ENCODE data around the gene TTC23. TPM values are rescaled to one million over a fixed set of nuclear protein-coding genes. Genes with fewer than 3 reads are reported as not detected.

Gene TTC23
- total RNA-seq, 1 donor from 2014 or later: 19.1 TPM

DNA sequence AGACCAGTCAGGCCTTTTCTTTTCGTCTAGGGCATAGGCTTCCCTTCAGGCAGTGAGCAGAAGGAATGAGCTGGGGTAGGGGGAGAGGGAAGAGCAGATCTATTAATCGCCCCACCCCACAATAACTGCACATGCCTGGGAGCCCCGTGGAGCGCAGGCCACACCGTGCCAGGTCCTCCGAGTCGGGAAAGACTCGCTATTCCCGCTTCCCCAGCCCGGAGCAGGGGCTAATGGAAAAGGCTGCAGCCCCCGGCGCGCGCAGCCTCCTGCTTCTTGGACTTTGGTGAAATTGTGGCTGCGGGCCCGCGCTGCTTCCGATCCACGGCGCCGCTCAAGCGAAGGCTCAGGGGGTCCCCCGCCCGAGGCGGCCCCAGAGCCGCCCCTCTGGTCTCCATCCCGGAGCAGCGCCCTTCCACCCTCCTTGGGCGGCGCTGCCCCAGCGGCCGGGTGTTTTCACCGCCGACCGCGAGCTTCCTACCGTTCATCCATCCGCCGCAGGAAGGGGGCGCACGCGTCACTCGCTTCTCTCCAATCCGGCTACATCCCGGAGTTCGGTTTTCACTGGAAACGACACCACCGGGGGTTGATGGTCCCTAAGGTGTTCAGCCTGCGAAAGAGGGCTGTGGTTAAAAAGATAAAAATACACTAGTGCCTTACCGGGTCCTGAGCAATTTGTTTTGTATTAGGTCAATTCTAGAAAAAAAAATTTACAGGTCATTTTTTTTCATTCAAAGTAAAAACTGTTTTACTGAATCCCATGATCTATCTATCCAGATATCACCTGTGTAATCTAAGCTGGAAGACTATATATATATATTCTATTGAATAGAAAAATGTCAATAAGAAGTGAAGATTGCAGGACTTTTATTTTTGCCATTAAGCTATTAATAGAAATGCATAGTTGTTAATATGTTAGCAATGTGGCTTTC is 148.9 kb downstream of the TTC23 start:
- peak; percentile 70 for ATAC-seq
- H3K27me3 ChIP-seq: peaks cover 41% of the 10 kb centered on the region
- intact Hi-C loops (cut with DNase I): loop anchor here (5.0 kb wide), 1 partner anchor 112 kb away; no protein-coding TSS in a partner anchor

DNA sequence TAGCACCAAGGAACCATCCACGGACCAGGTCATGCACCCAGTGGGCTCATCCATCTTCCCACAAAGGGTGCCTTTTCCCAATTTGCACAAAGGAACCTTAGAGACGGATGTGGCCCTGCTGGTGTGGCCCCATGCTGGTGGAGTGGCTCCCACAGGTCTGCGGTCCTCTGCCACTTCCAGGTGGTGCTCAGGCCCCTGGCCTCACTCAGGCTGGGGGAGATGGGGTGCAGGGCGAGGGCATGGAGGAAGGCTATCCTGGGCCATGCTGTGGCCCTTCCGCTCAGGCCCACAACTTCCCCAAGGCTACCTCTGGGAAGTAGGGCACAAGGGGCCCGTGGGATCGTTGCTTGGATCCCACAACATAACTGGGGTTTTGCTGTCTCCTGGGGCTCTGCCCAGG is 149.7 kb downstream of the TTC23 start:
- no peaks in the 10 kb centered on the region for H3K9me3 ChIP-seq
- H3K36me3 ChIP-seq: no peaks in the 10 kb centered on the region
- ATAC-seq (no peak), DNase-seq (no peak)
- intact Hi-C loops (cut with DNase I): loop anchor here (5.0 kb wide), 1 partner anchor 113 kb away; no protein-coding TSS in a partner anchor
- H3K27me3 ChIP-seq: peaks cover 41% of the 10 kb centered on the region
- no peak overlapping the region for H3K27ac ChIP-seq
- TF ChIP-seq, protein P1, sequence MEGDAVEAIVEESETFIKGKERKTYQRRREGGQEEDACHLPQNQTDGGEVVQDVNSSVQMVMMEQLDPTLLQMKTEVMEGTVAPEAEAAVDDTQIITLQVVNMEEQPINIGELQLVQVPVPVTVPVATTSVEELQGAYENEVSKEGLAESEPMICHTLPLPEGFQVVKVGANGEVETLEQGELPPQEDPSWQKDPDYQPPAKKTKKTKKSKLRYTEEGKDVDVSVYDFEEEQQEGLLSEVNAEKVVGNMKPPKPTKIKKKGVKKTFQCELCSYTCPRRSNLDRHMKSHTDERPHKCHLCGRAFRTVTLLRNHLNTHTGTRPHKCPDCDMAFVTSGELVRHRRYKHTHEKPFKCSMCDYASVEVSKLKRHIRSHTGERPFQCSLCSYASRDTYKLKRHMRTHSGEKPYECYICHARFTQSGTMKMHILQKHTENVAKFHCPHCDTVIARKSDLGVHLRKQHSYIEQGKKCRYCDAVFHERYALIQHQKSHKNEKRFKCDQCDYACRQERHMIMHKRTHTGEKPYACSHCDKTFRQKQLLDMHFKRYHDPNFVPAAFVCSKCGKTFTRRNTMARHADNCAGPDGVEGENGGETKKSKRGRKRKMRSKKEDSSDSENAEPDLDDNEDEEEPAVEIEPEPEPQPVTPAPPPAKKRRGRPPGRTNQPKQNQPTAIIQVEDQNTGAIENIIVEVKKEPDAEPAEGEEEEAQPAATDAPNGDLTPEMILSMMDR (IDR thresholded peaks at IDR 0.05): no peak
- H3K4me3 ChIP-seq: no peak overlapping the region
- H3K4me1 ChIP-seq: peaks cover 4% of the 10 kb centered on the region

More for the DNA sequence above, 148.9 kb downstream of the TTC23 start:
- DNase-seq: peak; percentile 89
- Histone ChIP-seq H3K4me3 (peak overlapping the region; percentile 21), H3K36me3 (no peaks in the 10 kb centered on the region), H3K9me3 (no peaks in the 10 kb centered on the region), H3K27ac (no peak overlapping the region), H3K4me1 (peaks cover 8% of the 10 kb centered on the region)
- TF ChIP-seq, protein P1 (IDR thresholded peaks at IDR 0.05): peak; percentile 77

DNA sequence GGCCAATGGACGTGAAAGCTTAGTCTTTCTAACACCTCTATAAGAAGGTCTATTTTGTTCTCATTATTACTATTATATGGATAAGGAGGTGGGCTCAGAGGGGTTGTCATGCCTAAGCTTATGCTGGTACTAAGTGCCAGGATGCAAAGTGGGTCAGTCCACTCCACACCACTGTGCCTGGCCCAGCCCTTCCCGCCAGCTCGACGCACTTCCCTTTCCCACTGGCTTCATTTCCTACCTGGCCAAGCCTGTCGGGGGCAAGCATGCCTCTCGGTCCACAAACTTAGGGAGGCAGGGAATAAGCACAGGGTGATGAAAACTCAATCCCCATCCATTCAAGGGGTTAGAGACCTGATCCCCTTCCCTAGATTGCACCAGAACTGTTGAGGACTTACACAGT is 150.4 kb downstream of the TTC23 start:
- intact Hi-C loops (cut with DNase I): no loop called here
- Histone ChIP-seq H3K4me3 (no peak overlapping the region), H3K27ac (no peak overlapping the region), H3K27me3 (peaks cover 41% of the 10 kb centered on the region), H3K36me3 (no peaks in the 10 kb centered on the region), H3K9me3 (no peaks in the 10 kb centered on the region), H3K4me1 (peaks cover 4% of the 10 kb centered on the region)
- TF ChIP-seq, protein P1 (IDR thresholded peaks at IDR 0.05): no peak
- DNase-seq: no peak
- ATAC-seq: no peak

DNA sequence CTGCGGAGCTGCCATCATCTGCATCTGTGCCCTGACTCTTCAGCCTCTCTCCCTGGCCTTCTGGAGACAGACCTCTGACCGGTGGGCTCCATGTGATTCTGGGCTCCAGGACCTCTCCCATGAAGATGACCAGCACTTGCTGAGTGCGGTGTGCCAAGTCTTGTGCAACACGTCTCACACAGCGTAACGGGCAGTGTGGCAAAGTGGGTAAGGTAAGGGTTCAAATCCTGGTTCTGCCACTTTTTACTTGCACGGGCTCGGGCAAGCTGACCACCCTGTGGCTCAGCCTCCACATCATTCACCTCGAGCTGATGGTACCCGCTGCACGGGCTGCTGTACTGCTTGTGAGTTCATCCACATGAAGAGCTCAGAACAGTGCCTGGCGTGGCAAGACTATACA is 151.0 kb downstream of the TTC23 start:
- DNase-seq (no peak), ATAC-seq (no peak)
- Histone ChIP-seq H3K36me3 (no peaks in the 10 kb centered on the region), H3K4me1 (peaks cover 4% of the 10 kb centered on the region), H3K27me3 (peaks cover 41% of the 10 kb centered on the region), H3K9me3 (no peaks in the 10 kb centered on the region), H3K4me3 (no peak overlapping the region), H3K27ac (no peak overlapping the region)
- intact Hi-C loops (cut with DNase I): no loop called here
- TF ChIP-seq, protein P1 (IDR thresholded peaks at IDR 0.05): no peak

DNA sequence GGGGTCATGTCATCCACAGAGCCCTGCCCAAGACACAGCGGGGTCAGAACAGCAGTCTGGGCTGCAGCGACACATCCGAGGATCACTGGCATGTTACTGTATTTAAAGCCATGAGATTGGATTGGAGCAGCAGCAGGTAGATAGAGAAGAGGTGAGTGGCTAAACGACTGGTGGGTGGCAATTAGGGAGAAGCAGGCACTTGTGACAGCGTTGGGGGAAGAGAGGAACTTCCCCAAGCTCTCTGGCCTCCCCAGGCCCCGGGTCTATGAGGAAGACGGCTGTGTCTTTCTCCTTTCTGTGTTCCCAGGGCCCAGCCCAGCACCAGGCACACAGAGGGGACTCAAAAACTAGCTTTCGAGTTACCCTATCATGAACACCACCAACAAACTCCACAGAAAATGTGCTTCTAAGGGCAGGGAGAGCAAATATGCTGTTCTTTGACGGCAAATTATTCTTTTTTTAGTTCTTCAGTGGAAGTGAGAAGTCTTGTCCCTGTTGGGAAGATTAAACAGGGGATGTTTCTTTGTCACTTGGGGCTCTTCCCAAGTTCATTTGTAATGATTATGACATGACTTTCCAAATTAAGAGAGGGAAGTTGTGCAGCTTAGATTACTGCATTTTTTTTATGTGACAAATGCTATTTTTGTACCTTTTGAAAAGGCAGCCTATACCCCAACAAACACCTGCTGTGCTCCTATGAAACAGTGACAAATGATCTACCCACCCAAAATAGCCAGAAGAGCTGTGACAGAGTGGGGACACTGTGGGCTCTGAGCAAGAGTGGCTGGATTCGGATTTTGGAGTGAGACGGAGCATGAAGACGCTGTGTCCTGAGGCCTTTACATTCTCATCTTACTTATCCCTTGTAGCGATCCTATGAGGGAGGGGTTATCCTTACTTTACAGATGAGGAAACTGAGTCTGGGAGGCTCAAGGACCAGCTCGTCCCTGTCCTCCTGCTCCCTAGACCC is 151.7 kb downstream of the TTC23 start:
- DNase-seq (no peak), ATAC-seq (no peak)
- peaks cover 4% of the 10 kb centered on the region for H3K4me1 ChIP-seq
- H3K36me3 ChIP-seq: no peaks in the 10 kb centered on the region
- TF ChIP-seq, protein P1 (IDR thresholded peaks at IDR 0.05): no peak
- intact Hi-C loops (cut with DNase I): no loop called here
- H3K27me3 ChIP-seq: peaks cover 35% of the 10 kb centered on the region
- no peaks in the 10 kb centered on the region for H3K9me3 ChIP-seq
- no peak overlapping the region for H3K27ac ChIP-seq
- no peak overlapping the region for H3K4me3 ChIP-seq

Data from upper lobe of right lung (tissue), 1 donor.